Parathyroid adenoma (tissue), 2 donors: ENCODE measurements around the gene PPM1E.

Experiments
- H2AFZ ChIP-seq: fragments of 300-600 bp; sonication (generic); one replicate; pipeline ENCODE4 v1.7.0; 2017; ENCODE audit warnings: antibody characterized with exemption, mild to moderate bottlenecking
- H3K27ac ChIP-seq: fragments of 300-600 bp; sonication (generic); one replicate; pipeline ENCODE4 v1.7.0; 2017
- H3K27me3 ChIP-seq: fragments of 300-600 bp; sonication (generic); one replicate; pipeline ENCODE4 v1.7.0; 2017; ENCODE audit warnings: low read length; ENCODE audit not compliant: control insufficient read depth, insufficient read depth
- H3K36me3 ChIP-seq: fragments of 300-600 bp; sonication (generic); one replicate; pipeline ENCODE4 v1.7.0; 2017; ENCODE audit warnings: low read length; ENCODE audit not compliant: control insufficient read depth, insufficient read depth
- H3K4me1 ChIP-seq: fragments of 300-600 bp; sonication (generic); one replicate; pipeline ENCODE4 v1.7.0; 2017; ENCODE audit warnings: control low read depth
- H3K4me2 ChIP-seq: fragments of 300-600 bp; sonication (generic); one replicate; pipeline ENCODE4 v1.7.0; 2017; ENCODE audit warnings: low read length
- H3K4me3 ChIP-seq: fragments of 300-600 bp; sonication (generic); one replicate; pipeline ENCODE4 v1.7.0; 2017; ENCODE audit warnings: low read depth, low read length
- H3K79me2 ChIP-seq: fragments of 300-600 bp; sonication (generic); one replicate; pipeline ENCODE4 v1.7.0; 2017; ENCODE audit warnings: control low read depth
- H3K9ac ChIP-seq: fragments of 300-600 bp; sonication (generic); one replicate; pipeline ENCODE4 v1.7.0; 2017; ENCODE audit warnings: mild to moderate bottlenecking
- H3K9me3 ChIP-seq: fragments of 300-600 bp; sonication (generic); one replicate; pipeline ENCODE4 v1.7.0; 2017; ENCODE audit warnings: low read length; ENCODE audit not compliant: control insufficient read depth
- TF ChIP-seq, protein P1 (sequence below): fragments of 300-600 bp; sonication (generic); IDR thresholded peaks from one replicate; pipeline ENCODE4 v1.7.0; 2017; ENCODE audit warnings: antibody characterized with exemption, mild to moderate bottlenecking
- donor health status: primary hyperparathyroidism.

PPM1E gene

DNA sequence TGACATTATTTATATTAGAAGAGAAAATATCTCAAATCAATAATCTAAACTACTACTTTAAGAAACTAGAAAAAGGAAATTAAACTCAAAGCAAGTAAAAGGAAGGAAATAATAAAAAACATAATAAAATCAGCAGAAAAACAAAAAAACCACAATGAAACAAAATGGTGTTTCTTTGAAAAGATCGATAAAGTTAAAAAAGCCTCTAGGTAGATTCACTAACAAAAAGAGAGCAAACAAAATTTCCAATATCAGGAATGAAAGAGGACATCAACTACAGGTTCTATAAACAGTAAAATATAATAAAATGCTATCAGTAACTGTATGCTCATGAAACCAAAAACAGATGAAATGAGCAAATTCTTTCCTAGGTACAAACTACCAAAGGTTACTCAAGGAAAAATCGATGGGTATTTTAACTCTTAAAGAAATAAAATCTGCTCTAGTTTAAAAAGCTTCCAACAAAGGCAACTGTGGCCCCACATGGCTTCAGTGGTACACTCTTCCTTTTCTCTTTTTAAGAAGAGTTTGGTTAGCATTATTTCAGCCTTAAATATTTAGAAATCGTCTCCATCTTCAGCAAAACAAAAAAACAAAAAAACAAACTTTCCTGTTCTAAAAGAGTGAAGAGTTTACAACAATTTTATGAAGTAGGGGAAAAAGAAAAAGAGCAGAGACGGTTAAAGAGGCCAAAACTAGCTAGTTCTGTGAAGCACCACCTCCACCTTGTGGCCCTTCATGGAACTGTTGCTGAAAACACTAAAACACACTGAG is 248.9 kb downstream of the PPM1E start:
- Histone ChIP-seq H3K27me3 (no peaks in the 10 kb centered on the region), H3K9ac (no peak overlapping the region), H3K4me1 (no peaks in the 10 kb centered on the region), H3K4me2 (no peak overlapping the region), H3K27ac (no peak overlapping the region), H3K79me2 (no peaks in the 10 kb centered on the region), H2AFZ (no peak overlapping the region), H3K9me3 (no peaks in the 10 kb centered on the region), H3K4me3 (peak overlapping the region; percentile 29), H3K36me3 (no peaks in the 10 kb centered on the region)
- TF ChIP-seq, protein P1, sequence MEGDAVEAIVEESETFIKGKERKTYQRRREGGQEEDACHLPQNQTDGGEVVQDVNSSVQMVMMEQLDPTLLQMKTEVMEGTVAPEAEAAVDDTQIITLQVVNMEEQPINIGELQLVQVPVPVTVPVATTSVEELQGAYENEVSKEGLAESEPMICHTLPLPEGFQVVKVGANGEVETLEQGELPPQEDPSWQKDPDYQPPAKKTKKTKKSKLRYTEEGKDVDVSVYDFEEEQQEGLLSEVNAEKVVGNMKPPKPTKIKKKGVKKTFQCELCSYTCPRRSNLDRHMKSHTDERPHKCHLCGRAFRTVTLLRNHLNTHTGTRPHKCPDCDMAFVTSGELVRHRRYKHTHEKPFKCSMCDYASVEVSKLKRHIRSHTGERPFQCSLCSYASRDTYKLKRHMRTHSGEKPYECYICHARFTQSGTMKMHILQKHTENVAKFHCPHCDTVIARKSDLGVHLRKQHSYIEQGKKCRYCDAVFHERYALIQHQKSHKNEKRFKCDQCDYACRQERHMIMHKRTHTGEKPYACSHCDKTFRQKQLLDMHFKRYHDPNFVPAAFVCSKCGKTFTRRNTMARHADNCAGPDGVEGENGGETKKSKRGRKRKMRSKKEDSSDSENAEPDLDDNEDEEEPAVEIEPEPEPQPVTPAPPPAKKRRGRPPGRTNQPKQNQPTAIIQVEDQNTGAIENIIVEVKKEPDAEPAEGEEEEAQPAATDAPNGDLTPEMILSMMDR = peak; percentile 96

DNA sequence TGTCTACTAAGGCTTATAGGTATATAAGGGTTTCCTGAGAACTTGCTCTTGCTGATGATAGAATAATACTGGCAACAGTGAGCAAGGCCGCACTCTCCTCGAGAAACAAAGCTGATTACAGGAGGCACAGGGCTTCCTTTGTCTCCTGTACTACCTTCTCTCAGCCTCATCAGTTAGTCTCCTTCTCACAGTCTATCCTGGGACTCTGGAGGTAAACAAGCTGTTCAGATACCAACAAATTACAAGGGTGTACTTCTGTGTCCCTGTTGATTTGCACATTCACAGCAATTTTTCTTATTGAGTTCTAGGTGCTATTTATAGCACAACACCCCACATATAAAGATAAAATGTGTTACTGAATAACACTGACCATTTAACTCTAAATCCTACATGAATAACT is 252.3 kb downstream of the PPM1E start:
- TF ChIP-seq, protein P1 = no peak
- no peak overlapping the region for H2AFZ ChIP-seq
- no peaks in the 10 kb centered on the region for H3K36me3 ChIP-seq
- H3K27ac ChIP-seq = no peak overlapping the region
- H3K9me3 ChIP-seq = no peaks in the 10 kb centered on the region
- H3K4me3 ChIP-seq = no peak overlapping the region
- H3K79me2 ChIP-seq = no peaks in the 10 kb centered on the region
- H3K4me1 ChIP-seq = no peaks in the 10 kb centered on the region
- H3K4me2 ChIP-seq = no peak overlapping the region
- no peaks in the 10 kb centered on the region for H3K27me3 ChIP-seq
- H3K9ac ChIP-seq = no peak overlapping the region

DNA sequence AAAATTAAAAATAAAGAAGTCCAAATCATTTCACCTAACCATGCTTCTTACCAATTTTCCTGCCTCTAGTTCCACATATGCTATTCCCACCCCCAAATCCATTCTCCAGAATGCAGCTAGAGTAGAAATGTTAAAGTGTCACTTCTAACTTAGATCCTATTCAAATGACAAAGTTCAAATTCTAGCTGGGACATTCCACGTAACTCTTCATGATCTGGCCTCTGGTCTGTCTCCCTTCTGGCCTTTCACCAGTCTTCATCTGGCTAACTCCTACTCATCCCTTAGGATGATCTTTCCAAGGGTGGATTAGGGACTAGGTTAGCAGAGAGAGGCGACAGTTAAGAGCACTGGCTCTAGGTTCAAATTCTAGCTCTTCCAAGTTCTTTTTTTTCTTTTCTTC is 253.1 kb downstream of the PPM1E start:
- H3K27ac ChIP-seq = no peak overlapping the region
- no peak overlapping the region for H2AFZ ChIP-seq
- TF ChIP-seq, protein P1 = no peak

DNA sequence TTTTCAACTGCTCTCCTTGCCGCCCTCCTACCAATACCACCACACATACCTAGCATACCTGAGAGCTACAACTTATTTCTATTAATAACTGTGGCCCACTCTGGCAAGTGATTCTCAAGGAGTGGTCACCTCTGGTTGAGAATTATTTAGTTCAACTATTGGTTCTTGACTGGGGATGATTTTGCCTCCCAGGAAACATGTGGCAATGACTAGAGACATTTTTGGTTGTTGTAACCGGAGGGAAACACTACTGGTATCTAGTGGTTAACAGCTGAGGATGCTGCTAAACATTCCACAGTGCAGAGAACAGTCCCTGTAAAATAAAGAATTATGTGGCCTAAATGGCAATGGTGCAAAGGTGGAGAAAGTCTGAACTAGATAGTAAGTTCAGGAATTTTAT is 254.4 kb downstream of the PPM1E start:
- Histone ChIP-seq H3K27ac (no peak overlapping the region), H3K4me2 (no peak overlapping the region), H3K27me3 (no peaks in the 10 kb centered on the region), H3K4me3 (no peak overlapping the region), H3K9me3 (no peaks in the 10 kb centered on the region), H2AFZ (no peak overlapping the region), H3K36me3 (no peaks in the 10 kb centered on the region), H3K4me1 (no peaks in the 10 kb centered on the region), H3K79me2 (no peaks in the 10 kb centered on the region), H3K9ac (no peak overlapping the region)
- TF ChIP-seq, protein P1 = no peak

More for the DNA sequence above, 253.1 kb downstream of the PPM1E start:
- H3K79me2 ChIP-seq = no peaks in the 10 kb centered on the region
- H3K4me3 ChIP-seq = no peak overlapping the region
- H3K9me3 ChIP-seq = no peaks in the 10 kb centered on the region
- H3K4me1 ChIP-seq = no peaks in the 10 kb centered on the region
- H3K27me3 ChIP-seq = no peaks in the 10 kb centered on the region
- H3K9ac ChIP-seq = no peak overlapping the region
- H3K36me3 ChIP-seq = no peaks in the 10 kb centered on the region
- H3K4me2 ChIP-seq = no peak overlapping the region

DNA sequence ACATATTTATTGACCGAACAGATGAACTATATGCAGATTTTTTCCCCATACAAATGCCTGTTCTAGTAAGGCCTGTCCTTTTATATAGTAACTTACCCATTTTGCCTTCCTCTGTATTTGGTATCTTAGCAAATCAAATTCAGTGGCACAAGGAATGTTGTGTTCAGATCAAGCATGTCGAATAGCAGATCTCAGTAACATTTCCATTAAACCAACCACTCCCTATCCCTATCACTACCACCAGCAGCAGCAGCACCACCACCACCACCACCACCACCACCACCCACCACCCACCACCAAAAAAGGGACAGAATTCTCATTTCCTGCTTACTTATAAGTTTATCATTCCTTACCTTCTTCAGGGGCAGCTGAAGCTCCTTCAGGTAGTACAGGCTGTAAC is 256.3 kb downstream of the PPM1E start:
- Histone ChIP-seq H3K9me3 (no peaks in the 10 kb centered on the region), H3K36me3 (no peaks in the 10 kb centered on the region), H3K4me3 (no peak overlapping the region)

More for the DNA sequence above, 256.3 kb downstream of the PPM1E start:
- H2AFZ ChIP-seq = no peak overlapping the region
- no peak overlapping the region for H3K9ac ChIP-seq
- H3K27ac ChIP-seq = no peak overlapping the region
- no peak overlapping the region for H3K4me2 ChIP-seq
- H3K79me2 ChIP-seq = no peaks in the 10 kb centered on the region
- TF ChIP-seq, protein P1 = no peak
- no peaks in the 10 kb centered on the region for H3K27me3 ChIP-seq
- no peaks in the 10 kb centered on the region for H3K4me1 ChIP-seq
